COLO829 (cell line): ENCODE measurements around the gene MAML1.
"Not testable (repeated sequence)": the region's sequence is repeated elsewhere in the genome, so short reads cannot be mapped to it uniquely, and the experiment has no call there.

Source experiments
- DNase-seq: peaks from one replicate; pipeline ENCODE4 v3.0.0; 2012; ENCODE audit warnings: low spot score

MAML1 gene, protein sequence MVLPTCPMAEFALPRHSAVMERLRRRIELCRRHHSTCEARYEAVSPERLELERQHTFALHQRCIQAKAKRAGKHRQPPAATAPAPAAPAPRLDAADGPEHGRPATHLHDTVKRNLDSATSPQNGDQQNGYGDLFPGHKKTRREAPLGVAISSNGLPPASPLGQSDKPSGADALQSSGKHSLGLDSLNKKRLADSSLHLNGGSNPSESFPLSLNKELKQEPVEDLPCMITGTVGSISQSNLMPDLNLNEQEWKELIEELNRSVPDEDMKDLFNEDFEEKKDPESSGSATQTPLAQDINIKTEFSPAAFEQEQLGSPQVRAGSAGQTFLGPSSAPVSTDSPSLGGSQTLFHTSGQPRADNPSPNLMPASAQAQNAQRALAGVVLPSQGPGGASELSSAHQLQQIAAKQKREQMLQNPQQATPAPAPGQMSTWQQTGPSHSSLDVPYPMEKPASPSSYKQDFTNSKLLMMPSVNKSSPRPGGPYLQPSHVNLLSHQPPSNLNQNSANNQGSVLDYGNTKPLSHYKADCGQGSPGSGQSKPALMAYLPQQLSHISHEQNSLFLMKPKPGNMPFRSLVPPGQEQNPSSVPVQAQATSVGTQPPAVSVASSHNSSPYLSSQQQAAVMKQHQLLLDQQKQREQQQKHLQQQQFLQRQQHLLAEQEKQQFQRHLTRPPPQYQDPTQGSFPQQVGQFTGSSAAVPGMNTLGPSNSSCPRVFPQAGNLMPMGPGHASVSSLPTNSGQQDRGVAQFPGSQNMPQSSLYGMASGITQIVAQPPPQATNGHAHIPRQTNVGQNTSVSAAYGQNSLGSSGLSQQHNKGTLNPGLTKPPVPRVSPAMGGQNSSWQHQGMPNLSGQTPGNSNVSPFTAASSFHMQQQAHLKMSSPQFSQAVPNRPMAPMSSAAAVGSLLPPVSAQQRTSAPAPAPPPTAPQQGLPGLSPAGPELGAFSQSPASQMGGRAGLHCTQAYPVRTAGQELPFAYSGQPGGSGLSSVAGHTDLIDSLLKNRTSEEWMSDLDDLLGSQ

GRCh38 chr5:179732412-179732917, at the start of gene MAML1:
Gene MAML1, plus strand, starts transcription at chr5:179732822. Its CDS starts 291 bp downstream, at chr5:179733113.
- peak; percentile 89 for DNase-seq

DNA sequence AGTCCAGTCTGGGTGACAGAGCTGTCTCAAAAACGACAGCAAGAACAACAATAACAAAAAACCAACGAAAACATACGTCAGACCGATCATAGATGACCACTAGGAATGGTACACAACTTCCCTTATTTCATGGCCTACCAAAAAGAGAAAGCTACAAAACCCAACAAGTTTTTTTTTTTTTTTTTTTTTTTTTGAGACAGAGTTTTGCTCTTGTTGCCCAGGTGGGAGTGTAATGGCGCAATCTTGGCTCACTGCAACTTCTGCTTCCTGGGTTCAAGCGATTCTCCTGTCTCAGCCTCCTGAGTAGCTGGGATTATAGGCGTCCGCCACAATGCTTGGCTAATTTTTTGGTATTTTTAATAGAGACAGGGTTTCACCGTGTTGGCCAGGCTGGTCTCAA, 43.4 kb upstream of the MAML1 start:
- DNase-seq = not testable (repeated sequence)

DNA sequence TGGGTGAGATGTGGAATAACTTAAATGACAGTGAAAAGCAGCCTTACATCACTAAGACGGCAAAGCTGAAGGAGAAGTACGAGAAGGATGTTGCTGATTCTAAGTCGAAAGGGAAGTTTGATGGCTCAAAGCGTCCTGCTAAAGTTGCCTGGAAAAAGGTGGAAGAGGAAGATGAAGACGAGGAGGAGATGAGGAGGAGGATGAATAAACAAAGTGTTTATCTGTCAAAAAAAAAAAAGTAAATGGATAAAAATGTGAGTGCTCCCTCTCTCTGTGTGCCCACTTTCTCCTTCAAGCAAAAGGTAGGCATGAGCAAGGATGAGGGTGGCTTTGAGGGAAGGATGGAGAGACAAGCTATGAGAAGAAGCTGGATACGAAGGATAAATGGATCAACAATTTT, 38.1 kb upstream of the MAML1 start:
- no peak for DNase-seq

GRCh38 chr5:179696603-179697002, 36.0 kb upstream of the MAML1 start:
- no peak for DNase-seq

DNA sequence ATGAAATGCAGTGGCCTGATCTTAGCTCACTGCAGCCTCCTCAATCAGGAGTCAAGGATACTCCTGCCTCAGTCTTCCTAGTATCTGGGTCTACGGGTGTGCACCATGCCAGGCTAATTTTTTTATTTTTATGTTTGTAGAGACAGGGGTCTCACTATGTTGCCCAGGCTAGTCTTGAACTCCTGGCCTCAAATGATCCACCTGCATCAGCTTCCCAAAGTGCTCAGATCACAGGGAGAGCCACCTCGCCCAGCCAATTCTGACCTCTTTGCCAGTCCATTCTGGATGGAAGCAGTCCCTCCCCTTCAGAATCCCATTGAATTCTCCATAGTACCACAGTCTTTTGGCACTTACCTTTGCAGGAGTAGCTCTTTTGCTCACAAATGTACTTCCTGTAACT, 35.5 kb upstream of the MAML1 start:
- DNase-seq = no peak

- DNase-seq = not testable (repeated sequence)
These were observed 35.1 kb upstream of the MAML1 start for GRCh38 chr5:179697543-179697942.

GRCh38 chr5:179697993-179698934, 34.4 kb upstream of the MAML1 start:
- DNase-seq = peak; percentile 97

- no peak for DNase-seq
These were observed 33.5 kb upstream of the MAML1 start, which contains the start of gene CANX for GRCh38 chr5:179698935-179699615. Gene CANX, plus strand, starts transcription at chr5:179698967. Its CDS starts 6,715 bp downstream, at chr5:179705682.

DNA sequence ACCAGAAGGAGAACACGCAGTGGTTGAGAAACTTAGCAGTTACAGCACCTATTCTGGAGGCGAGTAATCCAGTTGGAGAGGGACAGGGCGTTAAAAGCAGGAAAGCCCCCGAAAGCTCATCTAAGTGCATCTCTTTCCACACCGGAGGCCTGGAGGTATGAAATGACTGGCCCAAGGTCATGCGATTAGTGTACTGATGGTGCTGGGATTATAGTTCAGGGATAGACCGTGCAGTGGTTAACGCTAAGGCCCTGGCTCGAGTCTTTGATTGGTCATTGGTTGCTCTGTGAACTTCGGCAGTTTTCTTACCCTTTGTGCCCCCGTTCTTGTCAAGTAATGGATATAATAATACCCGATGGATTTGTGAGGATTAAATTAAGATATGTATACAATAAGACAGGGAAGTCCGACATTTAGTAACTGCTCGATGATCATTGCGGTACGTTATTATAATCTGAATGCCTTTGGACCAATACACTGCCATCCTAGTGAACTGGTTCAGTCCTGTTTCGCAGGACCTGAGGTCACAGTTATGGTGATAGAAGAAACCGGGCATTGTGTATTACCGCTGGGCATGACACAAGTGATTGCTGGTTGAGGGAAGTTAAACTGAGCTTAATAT, 32.9 kb upstream of the MAML1 start:
- DNase-seq = no peak

GRCh38 chr5:179700401-179700918, 32.2 kb upstream of the MAML1 start:
- DNase-seq = no peak

- no peak for DNase-seq
These were observed 16.3 kb upstream of the MAML1 start for GRCh38 chr5:179716286-179716685.

DNA sequence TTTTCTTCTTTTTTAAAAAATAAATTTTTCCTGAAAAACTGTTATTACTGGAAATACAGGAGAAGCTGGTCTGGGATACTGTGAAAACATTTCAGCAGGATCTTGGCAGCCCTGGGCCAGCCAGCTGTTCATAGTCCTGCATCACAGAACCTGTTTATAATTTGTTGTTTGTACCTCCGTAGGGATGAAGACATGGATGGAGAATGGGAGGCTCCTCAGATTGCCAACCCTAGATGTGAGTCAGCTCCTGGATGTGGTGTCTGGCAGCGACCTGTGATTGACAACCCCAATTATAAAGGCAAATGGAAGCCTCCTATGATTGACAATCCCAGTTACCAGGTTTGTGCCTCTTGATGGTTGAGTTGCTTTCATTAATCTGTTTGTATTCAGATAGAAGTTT, 12.4 kb upstream of the MAML1 start:
- DNase-seq = no peak

DNA sequence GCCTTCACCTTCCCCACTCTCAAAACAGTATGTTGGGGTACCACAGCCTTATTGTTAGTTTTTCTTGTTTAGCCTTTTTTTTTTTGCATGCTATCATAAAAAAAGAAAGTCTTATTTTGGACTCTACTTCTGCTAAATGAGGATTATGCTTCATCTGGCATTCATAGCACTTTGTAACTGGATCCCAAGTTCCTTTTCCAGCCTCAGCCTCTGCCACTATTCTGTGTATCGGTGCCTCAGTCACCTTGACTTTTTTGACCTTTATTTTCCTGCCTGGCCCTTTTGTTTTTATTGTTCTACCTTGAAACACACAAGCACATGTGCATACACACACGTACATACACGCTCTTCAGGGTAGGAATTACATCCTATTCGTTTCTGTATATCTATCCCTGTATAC, 8.5 kb upstream of the MAML1 start:
- no peak for DNase-seq

GRCh38 chr5:179727106-179727505, 5.5 kb upstream of the MAML1 start:
- DNase-seq = no peak

GRCh38 chr5:179729303-179729702, 3.3 kb upstream of the MAML1 start:
- no peak for DNase-seq

GRCh38 chr5:179729727-179730126, 2.9 kb upstream of the MAML1 start:
- no peak for DNase-seq

GRCh38 chr5:179730356-179730755, 2.3 kb upstream of the MAML1 start:
- DNase-seq = no peak

GRCh38 chr5:179730852-179731251, 1.8 kb upstream of the MAML1 start:
- DNase-seq = no peak

- DNase-seq = no peak
These were observed 721 bp upstream of the MAML1 start for GRCh38 chr5:179731791-179732411.
